ENCODE data around the gene MUC5AC. TPM values are rescaled to one million over a fixed set of nuclear protein-coding genes. Genes with fewer than 3 reads are reported as not detected.

MUC5AC gene
- total and polyA plus RNA-seq, 2 of the 13 experiments (the other 11 are each of a cell fraction or from before 2014, with no cell fraction given) = under 0.01 TPM; not detected in 1

DNA sequence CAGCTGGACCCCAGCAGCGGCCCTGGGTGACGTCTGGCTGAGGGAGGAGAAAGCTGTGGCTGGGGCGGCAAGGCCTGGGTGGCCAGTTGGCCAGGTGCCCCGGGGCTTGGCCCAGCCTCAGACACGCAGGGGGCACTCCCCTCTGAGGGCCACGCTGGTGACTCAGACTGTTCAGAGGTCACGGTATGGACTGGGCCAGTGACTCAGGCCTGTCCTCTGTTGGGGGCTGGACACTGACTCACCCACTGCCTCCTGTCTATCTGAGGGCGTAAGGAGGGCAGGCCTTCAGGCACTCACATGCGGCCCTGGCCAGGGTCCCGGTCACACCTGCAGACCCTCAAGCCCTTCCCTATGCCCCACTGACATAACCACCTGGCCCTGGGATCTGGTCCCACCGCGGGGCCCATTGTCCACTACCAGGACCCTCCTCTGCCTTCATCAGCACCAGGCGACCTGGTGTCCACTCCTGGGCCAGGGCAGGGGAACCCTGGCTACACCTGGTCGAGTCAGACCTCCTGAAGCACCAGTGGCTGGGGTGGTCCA is 3.7 kb upstream of the MUC5AC start:
- Histone ChIP-seq H3K27me3 (ENCODE audit: control insufficient read depth in 1 of 2, insufficient read depth in 2 of 2, low read length in 2 of 2) (peaks cover 22 to 59% of the 10 kb centered on the region in 2 experiments; a peak in 4 of 5 replicates), H3K4me2 (ENCODE audit: low read depth, low read length) (no peak overlapping the region), H3K27ac (ENCODE audit: extremely low read length, insufficient read depth, low read length) (no peak overlapping the region), H4K20me1 (ENCODE audit: insufficient read depth, low read length) (no peaks in the 10 kb centered on the region), H3K9me3 (ENCODE audit: low read length) (no peaks in the 10 kb centered on the region), H2AFZ (ENCODE audit: low read length) (no peak overlapping the region), H3K4me1 (ENCODE audit: insufficient read depth, low read length) (peaks cover 29% of the 10 kb centered on the region), H3K9ac (ENCODE audit: insufficient read depth, low read depth, low read length) (no peak overlapping the region), H3K36me3 (replicated peaks in 1 of 2; ENCODE audit: control insufficient read depth in 1 of 2, insufficient read depth in 2 of 2, low read length in 2 of 2) (no peaks in the 10 kb centered on the region), H3K79me2 (ENCODE audit: insufficient read depth, low read length) (no peaks in the 10 kb centered on the region), H3K4me3 (replicated peaks in 1 of 3; ENCODE audit: insufficient read depth in 1 of 3, low read depth in 2 of 3, low read length in 3 of 3) (no peak overlapping the region; a peak in 1 of 6 replicates)
- ChIA-PET POLR2A (no interaction called here), CTCF (ENCODE audit: low intra/inter-chr PET ratio, low total read pairs) (no interaction called here)
- FAIRE-seq = no peak
- intact Hi-C loops (cut with micrococcal nuclease; ENCODE audit: unreplicated experiment) (no loop called here), in situ Hi-C loops (cut with HindIII; ENCODE audit: extremely low pct_ligation_motif_present, low pct_unique_long_range_greater_than_20kb) (no loop called here)
- DNase-seq (ENCODE audit: low spot score) = peak; percentile 61
- peak; percentile 84 for ATAC-seq
- BruUV-seq (replicated peaks) = no TSS peak
- WGBS (ENCODE audit: low lambda C conversion rate) = 63% methylated on average over 4 of the region's 14 CpGs
- TF ChIP-seq SKI (IDR thresholded peaks at IDR 0.05; ENCODE audit: partially characterized antibody) (peak; percentile 47), MYC (CRISPR knock-in tag; IDR thresholded peaks at IDR 0.05; ENCODE audit: borderline replicate concordance) (peak; percentile 19; the same call in 1 of the 2 replicates), JUND (CRISPR knock-in tag; IDR thresholded peaks at IDR 0.05) (peak; percentile 72), XRCC5 (optimal IDR thresholded peaks at IDR 0.05; ENCODE audit: low read length) (peak; percentile 27), NFYB (CRISPR knock-in tag; IDR thresholded peaks at IDR 0.05) (no peak), U2AF1 (optimal IDR thresholded peaks at IDR 0.05; ENCODE audit: low read depth, low read length) (no peak), ZNF816 (CRISPR knock-in tag; IDR thresholded peaks at IDR 0.05; ENCODE audit: borderline replicate concordance) (no peak), NFE2 (CRISPR knock-in tag; IDR thresholded peaks at IDR 0.05) (peak; percentile 12; the same call in 1 of the 2 replicates), GABPB1 (CRISPR knock-in tag; IDR thresholded peaks at IDR 0.05) (0 out of 2 replicates have a peak, but pooled peaks have one; percentile 42), MED1 (CRISPR knock-in tag; IDR thresholded peaks at IDR 0.05) (peak; percentile 28; the same call in 1 of the 2 replicates), ZNF891 (CRISPR knock-in tag; IDR thresholded peaks at IDR 0.05) (no peak), FOXC1 (CRISPR knock-in tag; IDR thresholded peaks at IDR 0.05; ENCODE audit: borderline replicate concordance) (no peak), CC2D1A (CRISPR knock-in tag; IDR thresholded peaks at IDR 0.05) (no peak), ZNF546 (CRISPR knock-in tag; conservative IDR thresholded peaks at IDR 0.05) (no peak), FOXA3 (CRISPR knock-in tag; IDR thresholded peaks at IDR 0.05) (0 out of 2 replicates have a peak, but pooled peaks have one; percentile 23), ZNF670 (CRISPR knock-in tag; IDR thresholded peaks at IDR 0.05; ENCODE audit: borderline replicate concordance) (no peak), ZBTB20 (CRISPR knock-in tag; IDR thresholded peaks at IDR 0.05; ENCODE audit: borderline replicate concordance, low read depth) (no peak), DBP (CRISPR knock-in tag; IDR thresholded peaks at IDR 0.05; ENCODE audit: not compliant biosample characterization) (no peak), ATM (IDR thresholded peaks at IDR 0.05; ENCODE audit: borderline replicate concordance) (no peak), FOXO4 (CRISPR knock-in tag; conservative IDR thresholded peaks at IDR 0.05) (no peak)
- TF ChIP-seq, protein P1, sequence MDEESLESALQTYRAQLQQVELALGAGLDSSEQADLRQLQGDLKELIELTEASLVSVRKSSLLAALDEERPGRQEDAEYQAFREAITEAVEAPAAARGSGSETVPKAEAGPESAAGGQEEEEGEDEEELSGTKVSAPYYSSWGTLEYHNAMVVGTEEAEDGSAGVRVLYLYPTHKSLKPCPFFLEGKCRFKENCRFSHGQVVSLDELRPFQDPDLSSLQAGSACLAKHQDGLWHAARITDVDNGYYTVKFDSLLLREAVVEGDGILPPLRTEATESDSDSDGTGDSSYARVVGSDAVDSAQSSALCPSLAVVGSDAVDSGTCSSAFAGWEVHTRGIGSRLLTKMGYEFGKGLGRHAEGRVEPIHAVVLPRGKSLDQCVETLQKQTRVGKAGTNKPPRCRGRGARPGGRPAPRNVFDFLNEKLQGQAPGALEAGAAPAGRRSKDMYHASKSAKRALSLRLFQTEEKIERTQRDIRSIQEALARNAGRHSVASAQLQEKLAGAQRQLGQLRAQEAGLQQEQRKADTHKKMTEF (CRISPR knock-in tag; IDR thresholded peaks at IDR 0.05) = 0 out of 2 replicates have a peak, but pooled peaks have one; percentile 47
- TF ChIP-seq, protein P2, sequence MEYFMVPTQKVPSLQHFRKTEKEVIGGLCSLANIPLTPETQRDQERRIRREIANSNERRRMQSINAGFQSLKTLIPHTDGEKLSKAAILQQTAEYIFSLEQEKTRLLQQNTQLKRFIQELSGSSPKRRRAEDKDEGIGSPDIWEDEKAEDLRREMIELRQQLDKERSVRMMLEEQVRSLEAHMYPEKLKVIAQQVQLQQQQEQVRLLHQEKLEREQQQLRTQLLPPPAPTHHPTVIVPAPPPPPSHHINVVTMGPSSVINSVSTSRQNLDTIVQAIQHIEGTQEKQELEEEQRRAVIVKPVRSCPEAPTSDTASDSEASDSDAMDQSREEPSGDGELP (IDR thresholded peaks at IDR 0.05; ENCODE audit: borderline replicate concordance, low read depth) = peak; percentile 24; the same call in 1 of the 2 replicates

Measured in HepG2 (cell line).